Ishikawa (cell line): Measurements from ENCODE around the gene CXCL17.

Experiments
- CEBPB ChIP-seq: IDR thresholded peaks from 2 replicates; pipeline ENCODE4 v1.6.1; 2012
- CREB1 ChIP-seq: IDR thresholded peaks from 2 replicates; pipeline ENCODE4 v1.6.1; 2012; ENCODE audit warnings: low read depth
- EGR1 ChIP-seq: IDR thresholded peaks from 2 replicates; pipeline ENCODE4 v1.6.1; 2012
- EP300 ChIP-seq: IDR thresholded peaks from 2 replicates; pipeline ENCODE4 v1.6.1; 2012; ENCODE audit warnings: borderline replicate concordance
- FOXM1 ChIP-seq: IDR thresholded peaks from 2 replicates; pipeline ENCODE4 v1.6.1; 2012; ENCODE audit warnings: low read depth, borderline replicate concordance
- MAX ChIP-seq: IDR thresholded peaks from 2 replicates; pipeline ENCODE4 v1.6.1; 2012
- NFIC ChIP-seq: IDR thresholded peaks from 2 replicates; pipeline ENCODE4 v1.6.1; 2012
- RAD21 ChIP-seq: IDR thresholded peaks from 2 replicates; pipeline ENCODE4 v1.6.1; 2012; ENCODE audit warnings: low read depth
- REST ChIP-seq: IDR thresholded peaks from 2 replicates; pipeline ENCODE4 v1.6.1; 2012; ENCODE audit warnings: low read depth, mild to moderate bottlenecking
- TAF1 ChIP-seq: IDR thresholded peaks from 2 replicates; pipeline ENCODE4 v1.6.1; 2012; ENCODE audit warnings: low read depth, mild to moderate bottlenecking
- TCF12 ChIP-seq: IDR thresholded peaks from 2 replicates; pipeline ENCODE4 v1.6.1; 2012; ENCODE audit warnings: low read depth
- TEAD4 ChIP-seq: IDR thresholded peaks from 2 replicates; pipeline ENCODE4 v1.6.1; 2012
- USF1 ChIP-seq: IDR thresholded peaks from 2 replicates; pipeline ENCODE4 v1.6.1; 2012
- YY1 ChIP-seq: IDR thresholded peaks from 2 replicates; pipeline ENCODE4 v1.6.1; 2012; ENCODE audit warnings: low read depth
- ZBTB7A ChIP-seq: IDR thresholded peaks from 2 replicates; pipeline ENCODE4 v1.6.1; 2012; ENCODE audit warnings: low read depth

Gene CXCL17

GRCh38 chr19:42468273-42468796 is 25.6 kb upstream of the CXCL17 start:
- TF ChIP-seq YY1 (no peak), TAF1 (no peak), NFIC (no peak), FOXM1 (no peak)

- TF ChIP-seq YY1: no peak
- no peak for TF ChIP-seq RAD21
- TF ChIP-seq EP300: no peak
- no peak for TF ChIP-seq NFIC
- no peak for TF ChIP-seq REST
- TF ChIP-seq CEBPB: no peak
- no peak for TF ChIP-seq MAX
- no peak for TF ChIP-seq TCF12
- TF ChIP-seq TEAD4: no peak
- no peak for TF ChIP-seq TAF1
- TF ChIP-seq FOXM1: no peak
Observed at GRCh38 chr19:42467183-42467760, 24.5 kb upstream of the CXCL17 start.

GRCh38 chr19:42466521-42467182 is 23.9 kb upstream of the CXCL17 start:
- no peak for TF ChIP-seq FOXM1
- no peak for TF ChIP-seq TCF12
- no peak for TF ChIP-seq TEAD4
- TF ChIP-seq REST: no peak
- no peak for TF ChIP-seq YY1
- no peak for TF ChIP-seq RAD21
- TF ChIP-seq ZBTB7A: no peak
- no peak for TF ChIP-seq NFIC
- TF ChIP-seq USF1: no peak
- TF ChIP-seq MAX: no peak
- no peak for TF ChIP-seq CREB1
- no peak for TF ChIP-seq TAF1
- TF ChIP-seq CEBPB: no peak
- TF ChIP-seq EGR1: no peak
- no peak for TF ChIP-seq EP300

- TF ChIP-seq ZBTB7A (no peak), REST (no peak), FOXM1 (no peak), TAF1 (no peak), EP300 (no peak), TEAD4 (no peak), CEBPB (no peak), RAD21 (no peak), TCF12 (no peak), USF1 (no peak), CREB1 (no peak), EGR1 (no peak)
Observed at GRCh38 chr19:42465827-42466280, 23.1 kb upstream of the CXCL17 start.
